PC-9 (cell line): ENCODE measurements around the gene DUSP2.
A peak's percentile ranks its signal among the peaks of the same experiment; 100 is the strongest.

Experiments
- CTCF ChIP-seq: fragments of 200-600 bp; sonication (generic); conservative IDR thresholded peaks from 2 replicates; pipeline ENCODE4 v1.6.1; 2017; ENCODE audit warnings: mixed run types, antibody characterized with exemption, mild to moderate bottlenecking, moderate library complexity
- EZH2 ChIP-seq: fragments of 200-600 bp; sonication (generic); IDR thresholded peaks from 2 replicates; pipeline ENCODE4 v1.8.0; 2017; ENCODE audit warnings: antibody characterized with exemption, low read depth

- TF ChIP-seq CTCF (peak; percentile 71), EZH2 (no peak)
These were observed 6.8 kb downstream of the DUSP2 start, which contains the start of gene ASTL for GRCh38 chr2:96138179-96139145.
